ENCODE results near the gene RGL2.

DNA sequence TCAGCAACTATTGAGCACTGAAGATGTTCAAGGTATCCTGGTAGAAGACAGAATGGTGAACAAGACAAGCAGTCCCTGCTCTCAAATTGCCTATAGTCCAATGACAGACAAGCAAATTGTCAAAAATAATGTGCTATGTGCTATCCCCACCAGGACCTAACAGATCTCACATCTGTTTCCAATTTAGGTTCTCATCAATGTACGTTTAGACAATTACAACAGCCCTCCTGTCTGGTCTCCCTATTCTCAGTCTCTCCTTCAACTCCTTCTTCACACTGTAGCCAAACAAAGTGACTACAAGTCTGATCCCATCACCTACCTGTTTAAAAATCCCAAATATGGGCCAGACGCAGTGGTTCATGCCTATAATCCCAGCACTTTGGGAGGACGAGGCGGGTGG lies 7.6 kb upstream of the RGL2 start:
- TF ChIP-seq FOS (IDR thresholded peaks at IDR 0.05; ENCODE audit: low read depth, low read length) (no peak), USF2 (IDR thresholded peaks at IDR 0.05; ENCODE audit: low read depth, low read length) (no peak), RCOR1 (IDR thresholded peaks at IDR 0.05; ENCODE audit: insufficient replicate concordance, low read length) (no peak), CHD1 (IDR thresholded peaks at IDR 0.05; ENCODE audit: low read depth, low read length) (no peak), CEBPB (IDR thresholded peaks at IDR 0.05; ENCODE audit: low read depth, low read length) (no peak), RAD21 (IDR thresholded peaks at IDR 0.05; ENCODE audit: low read length) (no peak), POLR2A (IDR thresholded peaks at IDR 0.05; ENCODE audit: low read depth, low read length) (no peak), MAFK (IDR thresholded peaks at IDR 0.05; ENCODE audit: low read depth, low read length) (no peak), MAZ (IDR thresholded peaks at IDR 0.05; ENCODE audit: borderline replicate concordance, low read depth, low read length) (no peak), SMC3 (IDR thresholded peaks at IDR 0.05; ENCODE audit: low read depth, low read length) (no peak)
- TF ChIP-seq, protein P1, sequence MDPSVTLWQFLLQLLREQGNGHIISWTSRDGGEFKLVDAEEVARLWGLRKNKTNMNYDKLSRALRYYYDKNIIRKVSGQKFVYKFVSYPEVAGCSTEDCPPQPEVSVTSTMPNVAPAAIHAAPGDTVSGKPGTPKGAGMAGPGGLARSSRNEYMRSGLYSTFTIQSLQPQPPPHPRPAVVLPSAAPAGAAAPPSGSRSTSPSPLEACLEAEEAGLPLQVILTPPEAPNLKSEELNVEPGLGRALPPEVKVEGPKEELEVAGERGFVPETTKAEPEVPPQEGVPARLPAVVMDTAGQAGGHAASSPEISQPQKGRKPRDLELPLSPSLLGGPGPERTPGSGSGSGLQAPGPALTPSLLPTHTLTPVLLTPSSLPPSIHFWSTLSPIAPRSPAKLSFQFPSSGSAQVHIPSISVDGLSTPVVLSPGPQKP (IDR thresholded peaks at IDR 0.05; ENCODE audit: borderline replicate concordance, low read depth, low read length) = no peak
- TF ChIP-seq, protein P2, sequence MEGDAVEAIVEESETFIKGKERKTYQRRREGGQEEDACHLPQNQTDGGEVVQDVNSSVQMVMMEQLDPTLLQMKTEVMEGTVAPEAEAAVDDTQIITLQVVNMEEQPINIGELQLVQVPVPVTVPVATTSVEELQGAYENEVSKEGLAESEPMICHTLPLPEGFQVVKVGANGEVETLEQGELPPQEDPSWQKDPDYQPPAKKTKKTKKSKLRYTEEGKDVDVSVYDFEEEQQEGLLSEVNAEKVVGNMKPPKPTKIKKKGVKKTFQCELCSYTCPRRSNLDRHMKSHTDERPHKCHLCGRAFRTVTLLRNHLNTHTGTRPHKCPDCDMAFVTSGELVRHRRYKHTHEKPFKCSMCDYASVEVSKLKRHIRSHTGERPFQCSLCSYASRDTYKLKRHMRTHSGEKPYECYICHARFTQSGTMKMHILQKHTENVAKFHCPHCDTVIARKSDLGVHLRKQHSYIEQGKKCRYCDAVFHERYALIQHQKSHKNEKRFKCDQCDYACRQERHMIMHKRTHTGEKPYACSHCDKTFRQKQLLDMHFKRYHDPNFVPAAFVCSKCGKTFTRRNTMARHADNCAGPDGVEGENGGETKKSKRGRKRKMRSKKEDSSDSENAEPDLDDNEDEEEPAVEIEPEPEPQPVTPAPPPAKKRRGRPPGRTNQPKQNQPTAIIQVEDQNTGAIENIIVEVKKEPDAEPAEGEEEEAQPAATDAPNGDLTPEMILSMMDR (conservative IDR thresholded peaks at IDR 0.05; ENCODE audit: low read depth, low read length) = no peak

All from IMR-90 (cell line).